ENCODE results near the gene EGLN1.
"Not testable (repeated sequence)": the region's sequence is repeated elsewhere in the genome, so short reads cannot be mapped to it uniquely, and the experiment has no call there.

EGLN1 gene

DNA sequence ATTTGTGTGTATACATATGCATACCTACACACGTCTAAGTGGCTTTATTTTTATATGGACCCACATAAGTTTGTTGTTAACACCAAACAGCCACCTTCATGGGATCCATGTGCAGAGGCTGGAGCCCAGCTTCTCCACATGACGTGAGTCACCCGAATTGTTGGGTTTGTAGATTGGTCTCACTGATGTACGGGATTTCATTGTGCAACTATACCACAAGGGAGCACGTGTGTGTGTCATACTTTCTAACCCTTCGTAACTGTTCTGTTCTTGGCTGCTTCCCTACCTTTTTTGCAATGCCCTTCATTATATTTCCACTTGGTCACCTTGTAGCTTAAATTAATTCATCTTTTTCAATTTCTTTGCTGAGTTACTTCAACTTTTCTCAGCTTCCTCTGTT, 63.0 kb downstream of the EGLN1 start:
- DNase-seq (ENCODE audit: low read depth in 2 of 2): no peak

DNA sequence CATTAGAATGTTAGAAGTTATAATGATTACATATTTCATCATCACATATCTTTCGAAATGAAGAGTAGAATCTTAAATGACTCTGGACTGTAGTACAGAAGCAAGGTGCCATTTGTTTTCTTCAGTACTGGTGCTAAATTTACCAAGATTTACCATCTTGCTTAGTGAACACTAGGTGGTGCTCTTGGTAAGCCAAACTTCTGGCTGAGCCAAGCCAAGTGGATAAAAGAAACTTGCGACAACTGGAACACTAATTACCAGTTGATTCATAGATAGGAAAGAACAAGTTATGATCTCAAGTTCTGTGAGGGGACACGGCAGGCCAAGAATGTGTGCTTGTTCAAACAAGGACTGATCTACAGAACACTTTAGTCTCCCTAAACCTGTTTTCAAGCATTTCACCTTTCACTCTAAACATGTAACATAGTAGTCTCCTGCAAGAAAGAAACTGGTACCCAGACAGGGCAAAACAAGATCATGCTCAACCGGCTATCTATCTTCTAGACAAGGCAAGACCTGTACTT, 64.2 kb downstream of the EGLN1 start:
- DNase-seq (ENCODE audit: low read depth in 2 of 2): no peak

DNA sequence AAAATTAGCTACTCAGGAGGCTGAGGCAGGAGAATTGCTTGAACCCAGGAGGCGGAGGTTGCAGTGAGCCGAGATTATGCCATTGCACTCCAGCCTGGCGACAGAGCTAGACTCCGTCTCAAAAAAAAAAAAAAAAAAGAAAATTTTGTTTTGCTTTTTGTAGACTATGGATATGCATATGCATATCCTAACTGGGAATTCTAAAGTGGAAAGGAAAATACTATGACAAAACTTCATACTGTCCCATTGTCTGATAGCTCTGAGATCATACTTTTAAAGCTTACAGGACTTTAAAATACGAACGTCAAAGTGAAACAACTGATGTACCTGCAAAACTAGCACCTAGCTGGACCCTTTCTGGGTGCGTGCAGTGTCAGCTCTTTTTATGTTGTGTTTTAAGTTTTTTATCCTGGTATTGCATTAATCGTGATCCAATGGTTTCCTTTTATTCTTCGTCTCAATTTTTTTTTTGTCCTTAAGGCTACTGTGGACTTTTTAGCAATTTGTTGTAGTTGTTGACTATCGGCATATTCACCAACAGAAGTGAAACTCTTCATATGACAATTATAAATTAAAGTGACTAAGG, 64.8 kb downstream of the EGLN1 start:
- no peak for DNase-seq (ENCODE audit: low read depth in 2 of 2)

DNA sequence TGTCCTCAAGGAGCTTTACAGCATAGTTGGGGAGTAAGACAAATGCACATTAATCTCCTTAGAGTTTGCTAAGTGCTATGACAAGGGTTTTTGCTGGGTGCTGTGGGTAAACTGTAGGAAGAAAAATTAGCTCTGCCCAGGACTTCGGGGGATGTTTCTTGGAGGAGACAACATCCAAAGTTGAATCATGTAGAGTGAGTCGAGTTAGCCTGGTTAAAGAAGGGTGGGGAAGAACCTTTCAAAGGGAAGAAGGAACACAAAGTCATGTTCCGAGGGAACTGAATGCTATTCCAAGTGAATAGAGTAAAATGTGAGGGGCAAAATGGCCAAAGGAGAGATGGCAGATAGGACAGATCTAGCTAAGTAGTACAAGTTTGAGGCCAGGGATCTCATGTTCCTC, 66.9 kb downstream of the EGLN1 start:
- no peak for DNase-seq (ENCODE audit: low read depth in 2 of 2)

DNA sequence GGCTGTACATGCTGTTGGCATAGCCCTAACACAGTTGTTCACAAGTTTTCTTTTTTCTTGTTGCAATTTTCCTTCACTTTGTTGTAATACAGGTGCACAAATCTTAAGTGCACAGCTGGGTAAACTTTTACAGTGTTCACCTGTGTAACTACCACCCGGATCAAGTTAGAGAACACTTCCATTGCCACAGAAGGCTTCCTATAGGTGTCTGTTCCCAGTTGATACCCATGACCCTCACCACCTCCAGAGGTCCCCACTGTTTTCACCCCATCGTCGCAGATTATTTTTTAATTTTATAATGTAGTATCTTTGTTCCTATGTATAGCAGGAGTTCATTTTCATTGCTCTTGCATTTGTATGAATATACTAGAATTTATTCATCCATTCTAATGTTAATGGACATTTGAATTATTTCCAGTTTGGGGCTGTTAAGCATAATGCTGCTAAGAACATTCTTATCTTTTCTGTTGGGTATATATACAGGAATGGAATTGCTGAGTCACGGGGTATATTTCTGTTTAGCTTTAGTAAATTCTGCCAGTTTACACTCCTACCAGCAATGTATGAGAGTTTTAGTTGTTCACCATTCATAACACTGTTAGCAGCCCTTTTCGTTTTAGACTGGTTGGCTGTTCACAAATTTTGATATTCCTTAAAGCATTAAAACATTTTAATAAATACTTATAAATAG, 67.6 kb downstream of the EGLN1 start:
- no peak for DNase-seq (ENCODE audit: low read depth in 2 of 2)

DNA sequence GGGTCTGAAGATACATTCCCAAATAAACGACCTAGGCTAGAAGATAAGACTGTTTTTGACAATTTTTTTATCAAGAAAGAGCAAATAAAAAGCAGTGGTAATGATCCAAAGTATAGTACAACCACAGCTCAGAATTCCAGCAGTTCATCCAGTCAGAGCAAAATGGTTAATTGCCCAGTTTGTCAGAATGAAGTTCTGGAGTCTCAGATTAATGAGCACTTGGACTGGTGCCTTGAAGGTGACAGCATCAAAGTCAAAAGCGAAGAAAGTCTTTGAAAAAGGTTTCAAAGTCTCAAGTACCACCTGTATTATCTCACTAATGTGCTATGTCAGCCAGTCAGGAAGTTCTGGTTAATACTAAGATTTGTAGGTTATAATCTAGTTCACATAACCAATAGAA, 69.0 kb downstream of the EGLN1 start:
- no peak for DNase-seq (ENCODE audit: low read depth in 2 of 2)

DNA sequence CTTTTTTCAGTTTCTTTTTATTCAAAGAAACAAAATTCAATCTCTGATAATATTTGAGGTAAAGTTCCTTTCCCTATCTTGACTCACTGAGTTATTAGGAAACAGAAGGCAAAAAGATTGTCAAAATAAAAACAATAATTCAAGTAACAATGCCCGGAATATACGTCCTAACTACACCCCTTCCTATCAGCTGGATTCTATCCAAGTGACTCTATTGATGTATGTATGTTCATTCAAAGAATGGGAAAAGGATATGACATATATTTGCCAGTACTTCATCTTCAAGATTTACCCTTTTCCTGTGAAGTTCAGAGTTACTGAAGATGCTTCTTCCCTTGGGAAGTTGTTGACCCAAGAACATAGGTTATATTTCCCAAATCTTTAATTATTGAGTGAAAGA, 70.3 kb downstream of the EGLN1 start:
- no peak for DNase-seq (ENCODE audit: low read depth in 2 of 2)

DNA sequence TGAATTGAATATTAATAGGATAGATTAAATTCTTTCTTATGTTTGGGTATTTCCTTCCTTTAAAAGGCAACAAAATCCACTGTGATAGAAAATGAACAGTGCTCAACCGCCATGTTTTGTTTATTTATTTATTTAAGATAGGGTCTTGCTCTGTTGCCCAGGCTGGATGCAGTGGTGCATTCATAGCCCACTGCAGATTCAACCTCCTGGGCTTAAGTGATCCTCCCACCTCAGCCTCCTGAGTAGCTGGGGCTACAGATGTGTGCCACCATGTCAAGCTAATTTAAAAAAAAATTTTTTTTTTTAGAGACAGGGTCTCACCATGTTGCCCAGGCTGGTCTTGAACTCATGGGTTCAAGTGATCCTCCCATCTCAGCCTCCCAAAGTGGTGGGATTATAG, 73.2 kb downstream of the EGLN1 start:
- not testable (repeated sequence) for DNase-seq (ENCODE audit: low read depth in 2 of 2)

DNA sequence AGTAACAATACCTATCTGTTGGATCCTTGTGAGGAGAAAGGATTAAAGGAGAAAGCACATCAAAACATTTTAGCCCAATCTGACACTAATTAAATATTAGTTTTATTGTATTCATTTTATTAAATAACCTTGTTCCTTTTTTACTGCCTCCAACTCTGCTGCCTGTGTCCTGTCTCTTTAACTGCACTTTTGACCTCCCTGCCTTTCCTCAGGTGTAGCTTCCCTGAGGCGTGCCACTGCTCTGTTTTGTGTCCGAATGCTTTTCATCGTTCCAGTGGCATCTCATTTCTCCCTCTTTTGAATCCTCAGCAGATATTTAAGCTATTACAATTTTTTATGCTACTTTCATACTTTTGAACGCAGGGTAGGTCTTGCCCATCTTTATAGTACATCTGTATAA, 73.6 kb downstream of the EGLN1 start:
- DNase-seq (ENCODE audit: low read depth in 2 of 2): no peak

DNA sequence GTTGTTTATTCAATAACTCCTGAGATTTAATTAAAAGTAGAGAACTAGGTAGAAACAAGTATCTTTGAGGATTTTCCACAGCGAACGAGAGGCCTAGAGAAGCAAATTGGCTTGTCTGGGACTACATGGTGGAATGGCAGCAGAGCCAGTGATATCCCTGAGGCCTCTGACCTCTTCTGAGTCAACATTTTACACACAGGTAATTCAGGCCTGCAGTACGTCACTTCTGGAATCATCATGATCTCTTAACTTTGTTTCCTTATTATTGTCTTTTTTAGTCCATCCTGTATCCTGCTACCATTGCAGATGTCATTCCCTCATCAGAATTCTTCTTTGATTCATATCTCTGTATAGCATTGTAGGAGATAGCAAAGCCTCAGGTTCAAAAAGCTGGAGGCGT, 74.1 kb downstream of the EGLN1 start:
- no peak for DNase-seq (ENCODE audit: low read depth in 2 of 2)

DNA sequence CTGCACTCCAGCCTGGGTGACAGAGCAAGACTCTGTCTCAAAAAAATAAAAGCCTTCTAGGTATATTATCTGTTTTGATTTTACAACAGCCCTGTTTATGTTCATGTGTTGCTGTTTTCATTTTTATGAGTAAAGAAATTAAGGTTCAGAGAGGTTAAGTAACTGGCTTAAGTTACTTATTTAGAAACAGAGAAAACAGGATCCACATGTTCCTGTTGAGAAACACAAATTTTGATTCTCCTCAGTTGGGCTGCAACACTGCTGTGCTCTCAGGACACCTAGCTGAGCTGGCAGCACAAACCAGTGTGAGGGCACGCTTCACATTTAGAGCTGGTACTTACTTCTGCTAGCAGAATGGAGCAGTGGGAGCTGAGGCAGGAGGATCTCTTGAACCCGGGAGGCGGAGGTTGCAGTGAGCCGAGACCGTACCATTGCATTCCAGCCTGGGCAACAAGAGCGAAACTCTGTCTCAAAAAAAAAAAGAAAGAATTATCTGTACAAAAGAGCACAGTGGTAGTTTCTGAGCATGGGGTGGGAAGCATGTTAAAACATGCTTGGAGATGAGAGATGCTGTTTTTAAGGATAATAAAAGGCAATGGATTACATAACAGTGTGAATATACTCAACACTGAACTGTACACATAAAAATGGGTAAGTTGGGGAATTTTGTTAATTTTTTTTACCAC, 81.6 kb downstream of the EGLN1 start:
- DNase-seq (ENCODE audit: low read depth in 2 of 2): no peak

DNA sequence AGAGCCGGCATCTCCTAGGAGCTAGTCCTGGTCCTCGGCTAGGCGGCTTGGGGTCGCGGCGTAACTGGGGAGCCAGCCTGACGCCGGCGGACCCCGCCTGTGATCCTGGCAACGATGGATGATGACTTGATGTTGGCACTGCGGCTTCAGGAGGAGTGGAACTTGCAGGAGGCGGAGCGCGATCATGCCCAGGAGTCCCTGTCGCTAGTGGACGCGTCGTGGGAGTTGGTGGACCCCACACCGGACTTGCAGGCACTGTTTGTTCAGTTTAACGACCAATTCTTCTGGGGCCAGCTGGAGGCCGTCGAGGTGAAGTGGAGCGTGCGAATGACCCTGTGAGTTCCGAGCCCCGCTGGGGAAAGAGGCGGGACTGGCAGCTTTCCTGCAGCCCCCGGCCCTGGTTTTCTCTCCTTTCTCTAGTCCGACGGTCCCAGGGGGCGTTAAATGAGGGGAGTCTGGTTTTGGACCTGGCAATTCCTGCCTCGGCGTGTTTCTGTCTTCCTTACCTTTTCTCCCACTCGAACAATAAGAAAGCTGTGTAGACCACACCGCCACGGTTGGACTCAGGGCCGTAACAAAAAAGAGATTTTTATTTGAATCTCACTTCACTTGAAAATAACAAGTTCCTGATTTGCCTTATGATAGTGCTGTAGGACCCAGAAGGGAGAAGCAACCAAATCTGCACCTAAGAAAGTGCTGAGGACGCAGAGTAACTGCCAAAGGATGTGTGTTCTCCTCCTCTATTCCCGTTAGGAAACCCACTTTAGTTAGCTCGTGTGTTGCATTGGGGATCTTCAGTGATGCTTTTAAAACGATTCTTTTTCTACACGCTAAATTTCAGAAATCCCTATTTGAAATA, 83.6 kb downstream of the EGLN1 start, which contains the start of gene SPRTN:
TSS of gene SPRTN (plus strand) at position 24 of the 859 bp plus-strand sequence. CDS start at position 115, 91 bp downstream.
- DNase-seq (ENCODE audit: low read depth in 2 of 2): peak in 1 of 2 donors; percentile 17

DNA sequence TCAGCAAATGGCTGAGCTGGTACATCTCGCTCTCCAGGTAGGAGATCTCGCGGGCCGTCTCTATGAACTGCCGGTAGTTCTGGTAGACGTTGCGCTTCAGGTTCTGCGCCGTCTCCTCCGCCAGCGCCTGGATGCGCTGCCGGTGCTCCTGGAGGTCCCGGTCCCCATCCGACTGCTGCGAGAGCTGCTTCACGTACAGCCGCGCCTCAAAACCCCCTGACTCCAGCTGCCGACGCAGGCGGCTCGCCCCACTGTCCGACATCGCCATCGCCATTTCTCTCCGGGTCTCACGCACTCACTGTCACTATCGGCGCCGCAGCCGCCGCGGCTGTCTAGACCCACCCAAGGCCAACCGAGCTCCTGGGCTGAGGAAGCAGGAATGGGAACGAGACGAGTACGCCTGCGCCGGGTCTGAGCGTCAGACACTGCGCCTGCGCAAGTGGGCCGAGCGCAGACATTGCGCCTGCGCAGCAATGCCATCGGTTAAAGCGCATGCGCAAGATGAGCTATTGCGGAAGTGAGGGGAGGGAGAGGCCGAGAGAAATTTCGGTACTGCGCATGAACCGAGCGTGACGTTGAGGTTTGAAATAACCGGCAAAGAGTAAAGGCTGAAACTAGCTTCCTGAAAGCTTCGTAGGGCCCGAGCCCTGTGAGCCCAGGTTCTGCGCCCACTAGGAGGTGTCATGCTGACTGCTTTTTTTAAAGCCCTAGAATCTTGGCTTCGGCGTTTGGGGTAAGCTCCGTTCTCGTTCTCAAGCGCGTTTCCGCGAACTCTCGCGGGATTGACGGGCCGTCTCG, 84.4 kb downstream of the EGLN1 start, which contains the start of gene EXOC8:
TSS of gene EXOC8 (minus strand) at position 381 of the 798 bp plus-strand sequence. CDS start at position 274, 107 bp downstream.
- peak; percentile 93 to 94 for DNase-seq (ENCODE audit: low read depth in 2 of 2)

DNA sequence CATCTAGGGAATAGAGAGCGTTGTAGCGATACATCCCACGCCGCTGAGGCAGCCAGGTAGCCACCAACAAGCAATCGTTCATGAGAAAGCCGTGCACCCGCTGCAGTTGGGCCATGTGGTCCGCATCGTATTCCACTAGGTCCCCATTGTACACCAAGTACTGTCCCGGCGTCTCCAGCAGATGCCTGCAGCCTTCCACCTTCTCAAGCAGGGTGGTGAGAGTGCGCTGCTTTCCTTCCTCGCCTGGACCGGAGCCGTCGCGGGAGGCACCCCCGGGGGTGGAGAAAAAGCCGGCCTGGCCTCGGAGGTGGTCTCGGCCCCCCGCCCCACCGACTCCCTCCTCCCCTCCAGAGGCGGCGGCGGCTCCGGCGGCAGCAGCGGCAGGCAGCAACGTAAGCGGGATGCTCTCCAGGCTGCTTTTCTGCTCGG, 85.0 kb downstream of the EGLN1 start:
- DNase-seq (ENCODE audit: low read depth in 2 of 2): peak in 1 of 2 donors; percentile 16

DNA sequence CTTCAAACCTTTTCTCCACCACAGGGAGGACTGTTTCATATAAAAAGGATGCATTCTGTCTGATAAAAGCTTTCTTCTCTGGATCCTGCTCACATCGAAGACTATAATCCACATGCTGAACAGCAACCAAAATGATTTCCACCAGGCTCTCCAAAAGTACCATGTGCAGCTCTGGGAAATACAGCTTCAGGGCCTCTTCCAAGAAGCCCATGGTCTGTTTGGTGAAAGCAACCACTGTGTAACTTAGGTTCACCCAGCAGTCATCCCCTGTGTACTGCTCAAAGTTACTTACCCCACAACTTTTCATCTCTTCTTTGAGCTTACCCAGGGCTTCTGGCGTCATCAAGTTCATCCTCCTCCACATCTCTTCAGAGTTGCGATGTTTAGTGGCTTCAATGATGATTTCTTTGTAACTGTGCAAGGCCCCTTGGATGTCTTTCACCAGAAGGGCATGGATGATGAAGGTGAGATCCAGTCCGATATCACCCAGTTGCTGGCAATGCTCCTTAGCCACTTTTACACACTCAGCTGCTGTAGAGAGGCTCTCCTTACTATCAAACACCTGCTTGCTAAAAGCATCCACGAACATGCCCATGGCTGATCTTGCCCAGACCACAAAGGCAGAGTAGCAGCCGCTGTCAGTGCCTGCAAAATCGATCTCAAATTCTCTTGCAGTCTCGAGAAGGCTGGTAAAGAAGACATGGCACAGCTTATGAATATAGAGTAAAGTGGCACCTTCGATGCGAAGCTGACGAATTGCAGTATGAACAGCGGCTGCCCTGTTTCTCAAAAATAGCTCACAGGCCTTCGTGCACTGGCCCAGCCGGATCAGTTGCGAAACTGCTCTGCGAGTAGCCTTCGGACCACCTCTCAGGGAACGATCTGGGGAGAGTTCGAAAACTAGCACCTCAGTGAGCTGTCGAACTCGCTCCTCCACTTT, 86.2 kb downstream of the EGLN1 start:
- DNase-seq (ENCODE audit: low read depth in 2 of 2): no peak

DNA sequence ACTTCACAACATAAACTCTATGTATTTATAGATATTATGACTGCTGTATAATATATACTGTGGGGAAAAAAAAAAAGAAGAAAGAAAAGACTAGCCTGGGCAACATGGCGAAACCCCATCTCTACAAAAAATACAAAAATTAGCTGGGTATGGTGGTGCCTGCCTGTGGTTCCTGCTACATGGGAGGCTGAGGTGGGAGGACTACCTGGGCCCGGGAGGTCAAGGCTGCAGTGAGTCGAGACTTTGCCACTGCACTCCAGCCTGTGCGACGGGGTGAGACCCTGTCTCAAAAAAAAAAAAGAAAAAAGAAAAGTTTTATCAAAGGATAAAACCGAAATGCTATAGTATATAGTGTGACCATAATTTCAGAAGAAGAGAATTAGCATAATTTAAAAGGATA, 87.1 kb downstream of the EGLN1 start:
- no peak for DNase-seq (ENCODE audit: low read depth in 2 of 2)

DNA sequence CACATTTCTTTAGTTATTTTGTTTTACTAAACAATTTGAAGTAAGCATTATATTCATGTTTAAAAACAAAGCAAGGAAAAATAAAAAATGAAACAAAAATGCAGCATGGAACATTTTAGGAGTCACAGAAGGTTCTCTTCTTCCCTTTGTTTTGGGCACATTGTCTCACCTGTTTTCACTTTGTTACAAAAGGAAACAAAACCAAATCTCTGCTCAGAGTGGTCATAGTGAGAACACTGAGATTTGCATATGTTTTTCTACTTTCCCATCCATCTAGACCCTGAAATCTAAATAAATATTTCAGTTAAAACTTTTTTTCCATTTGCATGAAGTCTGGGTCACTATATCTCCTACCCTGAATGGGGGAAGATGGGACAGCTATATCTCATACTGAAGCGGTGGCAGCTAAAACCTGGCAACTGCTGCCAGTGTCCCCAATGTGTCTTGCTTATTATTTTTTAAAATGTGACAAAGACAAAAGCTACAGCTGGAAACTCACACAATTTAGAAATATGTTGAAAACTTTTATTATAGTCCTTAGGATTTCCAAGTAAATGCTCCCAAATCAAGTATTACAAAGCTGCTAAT, 87.9 kb downstream of the EGLN1 start:
- no peak for DNase-seq (ENCODE audit: low read depth in 2 of 2)

DNA sequence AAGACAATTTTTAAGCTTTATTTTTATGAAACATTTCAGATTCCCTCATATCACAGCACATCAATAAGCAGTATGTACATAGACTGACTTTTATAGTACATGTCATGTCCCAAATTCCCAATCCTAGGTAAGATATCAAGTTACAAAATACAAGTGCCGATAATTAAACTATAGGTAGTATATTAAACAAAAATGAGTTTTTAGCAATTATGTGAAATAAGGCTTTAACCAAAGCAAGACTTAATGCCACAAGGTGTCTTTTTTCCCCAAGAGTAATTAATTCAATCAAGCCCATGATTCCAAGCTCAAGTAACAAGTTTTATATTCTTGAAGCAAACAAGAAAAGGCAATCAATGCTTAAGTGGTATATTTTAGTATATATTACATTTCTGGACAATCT, 89.3 kb downstream of the EGLN1 start:
- no peak for DNase-seq (ENCODE audit: low read depth in 2 of 2)

DNA sequence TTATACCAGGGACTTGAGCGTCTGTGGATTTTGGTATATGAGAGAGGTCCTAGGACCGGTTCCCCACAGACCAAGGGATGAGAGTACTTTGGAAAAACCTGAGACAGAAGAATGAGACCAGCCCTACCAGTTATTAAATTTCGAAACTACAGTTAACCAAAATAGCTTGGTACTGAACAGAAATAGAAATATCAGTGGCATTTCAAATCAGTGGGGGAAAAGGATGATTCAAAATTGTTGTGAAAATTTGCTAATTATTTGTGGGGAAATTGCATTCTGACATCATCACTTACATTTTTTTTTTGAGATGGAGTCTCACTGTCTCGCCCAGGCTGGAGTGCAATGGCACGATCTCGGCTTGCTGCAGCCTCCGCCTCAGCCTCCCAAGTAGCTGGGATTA, 92.6 kb downstream of the EGLN1 start:
- DNase-seq (ENCODE audit: low read depth in 2 of 2): no peak
